Activated CD4-positive, alpha-beta T cell treated with anti-CD3 and anti-CD28 coated beads for 24 hours (primary cell): Measurements from ENCODE around the gene GNLY.

ENCODE experiments used
- DNase-seq, 2 donors: peaks; one replicate each; pipeline ENCODE4 v3.0.0-alpha.2; 2020; ENCODE audit warnings: low read depth in 2 of 2

GNLY gene

DNA sequence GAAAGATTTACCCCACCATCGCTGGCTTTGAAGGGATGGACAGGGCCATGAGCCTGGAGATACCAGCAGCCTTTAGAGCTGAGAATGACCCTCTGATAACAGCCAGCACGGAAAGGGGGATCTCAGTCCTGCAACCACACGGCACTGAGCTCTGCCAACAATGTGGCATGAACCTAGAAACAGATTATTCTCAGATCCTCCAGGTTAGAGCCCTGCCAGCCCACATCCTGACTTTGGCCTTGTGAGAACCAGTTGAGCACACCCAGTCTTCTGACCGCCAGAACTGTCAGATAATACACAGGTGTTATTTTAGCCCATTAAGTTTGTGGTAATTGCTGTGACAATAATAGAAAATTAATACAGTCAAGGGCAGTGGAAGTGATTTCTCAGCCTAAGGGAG is 9.4 kb upstream of the GNLY start:
- DNase-seq, result no peak

DNA sequence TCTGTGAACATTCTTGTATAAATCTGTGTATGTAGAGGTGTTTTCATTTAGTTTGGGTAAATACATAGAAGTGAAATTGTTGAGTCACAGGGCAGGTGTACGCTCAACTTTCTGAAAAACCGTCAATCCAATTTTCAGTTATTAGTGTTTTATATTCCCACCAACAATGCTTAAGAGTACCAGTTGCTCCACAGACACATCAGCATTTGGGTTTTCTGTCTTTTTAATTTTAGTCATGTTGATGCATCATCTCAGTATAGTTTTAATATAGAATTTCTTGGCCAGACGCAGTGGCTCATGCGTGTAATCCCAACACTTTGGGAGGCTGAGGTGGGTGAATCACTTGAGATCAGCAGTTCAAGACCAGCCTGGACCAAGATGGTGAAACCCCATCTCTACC is 3.2 kb upstream of the GNLY start:
- no peak for DNase-seq

DNA sequence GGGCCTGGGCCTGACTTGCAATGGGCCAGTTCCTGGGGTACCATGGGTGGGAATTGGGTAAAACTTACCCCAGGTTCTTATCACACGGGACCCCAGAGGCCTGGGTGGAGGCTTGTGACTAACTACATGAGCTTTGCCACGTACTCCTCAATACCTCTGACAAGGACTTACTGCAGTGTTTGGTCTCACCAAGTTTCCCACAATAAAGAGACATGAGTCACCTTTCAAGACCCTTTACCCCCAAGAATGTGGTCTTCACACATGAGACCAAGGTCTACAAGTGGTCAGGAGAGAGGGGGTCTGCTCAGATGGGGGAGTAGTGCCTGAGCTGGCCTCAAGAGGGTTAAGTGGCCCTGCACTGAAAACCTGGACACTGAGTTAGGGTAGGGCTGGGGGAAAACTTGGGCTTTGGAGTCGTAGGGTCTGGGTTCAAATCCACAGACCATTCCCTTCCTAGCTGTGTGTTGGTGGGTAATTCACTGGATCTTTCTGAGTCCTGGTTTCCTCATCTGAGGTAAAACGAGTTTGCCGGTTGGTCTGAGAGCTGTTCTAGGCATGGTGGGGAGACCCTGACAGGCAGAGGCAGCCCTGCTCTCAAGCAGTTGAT is 2.0 kb upstream of the GNLY start:
- DNase-seq, result no peak

DNA sequence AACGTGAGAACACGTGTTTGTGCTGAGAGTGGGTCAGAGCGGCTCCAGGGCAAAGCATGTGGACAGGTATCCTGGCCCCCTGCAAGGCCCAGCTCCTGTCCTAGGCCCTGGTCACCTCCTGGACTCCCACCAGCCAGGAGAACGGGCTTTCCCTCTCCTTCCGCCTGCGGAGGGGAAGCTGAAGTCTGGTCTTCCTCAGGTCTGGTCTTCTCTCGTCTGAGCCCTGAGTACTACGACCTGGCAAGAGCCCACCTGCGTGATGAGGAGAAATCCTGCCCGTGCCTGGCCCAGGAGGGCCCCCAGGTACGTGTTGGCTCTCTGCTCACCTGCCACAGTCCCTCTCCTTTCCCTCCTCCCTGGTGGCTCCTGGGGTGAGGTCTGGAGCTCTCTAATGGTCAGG is 963 bp downstream of the GNLY start:
- no peak for DNase-seq

DNA sequence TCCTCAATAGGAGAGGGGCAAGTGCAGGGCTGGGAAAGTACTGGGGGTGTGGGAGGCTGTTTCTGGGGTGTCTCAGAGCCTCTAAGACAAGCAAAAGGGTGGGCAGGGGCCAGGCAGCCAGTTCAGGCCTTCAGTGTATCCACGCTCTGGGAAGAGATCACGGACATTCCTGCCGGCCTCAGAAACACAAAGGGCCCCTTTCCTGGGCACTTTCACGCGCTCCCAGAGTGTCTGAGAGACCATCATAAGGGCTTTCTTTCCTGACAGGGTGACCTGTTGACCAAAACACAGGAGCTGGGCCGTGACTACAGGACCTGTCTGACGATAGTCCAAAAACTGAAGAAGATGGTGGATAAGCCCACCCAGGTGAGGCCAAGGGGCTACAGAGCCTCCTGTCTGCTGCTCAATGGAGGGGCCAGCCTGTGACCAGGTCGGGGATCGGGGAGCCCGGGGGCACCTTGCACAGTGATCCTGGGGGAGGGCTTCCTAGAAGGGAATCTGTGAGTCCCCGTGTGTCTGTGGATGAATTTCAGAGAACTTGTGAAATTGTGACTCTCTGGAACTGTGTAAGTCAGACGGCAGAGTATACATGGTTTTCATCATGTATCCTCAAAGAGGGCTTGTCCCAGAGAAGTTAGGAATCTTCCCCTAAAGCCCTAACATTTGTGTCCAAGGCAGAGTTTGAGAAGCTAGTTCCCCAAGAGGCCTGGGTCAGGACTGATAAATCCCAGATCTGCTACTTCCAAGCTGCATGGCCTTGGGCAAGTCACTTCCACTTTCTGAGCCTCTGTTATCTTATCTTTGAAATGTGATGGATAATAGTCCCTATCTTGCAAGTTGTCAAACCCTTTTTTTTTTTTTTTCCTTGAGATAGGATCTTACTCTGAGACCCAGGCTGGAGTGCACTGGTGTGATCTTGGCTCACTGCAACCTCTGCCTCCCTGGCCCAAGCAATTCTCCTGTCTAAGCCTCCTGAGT is 1.8 kb downstream of the GNLY start:
- no peak for DNase-seq

DNA sequence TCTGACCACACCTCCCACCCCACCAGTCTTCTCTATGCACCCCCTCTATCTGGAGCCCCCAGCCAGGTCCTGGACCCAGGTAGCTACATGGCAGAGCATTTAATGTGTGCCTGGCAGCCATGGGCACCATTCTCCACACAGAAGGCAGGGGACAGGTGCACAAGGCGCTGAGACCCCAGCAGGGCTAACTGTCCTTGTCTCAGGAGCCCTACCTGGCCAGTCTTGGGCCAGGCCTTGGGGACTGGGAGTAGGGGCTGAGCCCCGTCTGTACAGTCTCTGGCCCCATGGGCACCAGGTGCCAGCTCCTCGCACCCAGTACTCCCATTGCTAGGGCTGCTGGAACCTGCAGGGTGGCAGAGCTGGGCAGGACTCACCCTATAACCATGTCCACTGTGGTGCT is 2.9 kb downstream of the GNLY start:
- DNase-seq, result no peak

DNA sequence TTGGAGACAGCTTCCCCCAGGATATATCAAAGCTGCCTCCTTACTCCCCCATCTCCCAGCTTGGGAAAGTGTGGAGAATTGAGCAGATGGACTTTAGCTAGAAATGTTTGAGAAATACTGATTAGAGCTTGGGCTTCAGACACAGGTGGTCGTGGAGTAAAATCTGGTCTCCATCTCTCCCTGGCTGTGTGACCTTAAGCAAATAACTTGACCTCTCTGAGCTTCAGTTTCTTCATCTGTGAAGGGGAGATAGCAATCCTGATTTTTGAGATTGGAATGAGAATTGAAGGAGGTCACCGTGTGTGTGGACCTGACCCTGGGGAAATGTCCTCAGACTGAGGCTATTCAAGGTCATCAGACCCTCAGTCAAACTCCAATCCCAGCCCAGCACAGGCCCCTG is 3.6 kb downstream of the GNLY start:
- DNase-seq, result no peak

DNA sequence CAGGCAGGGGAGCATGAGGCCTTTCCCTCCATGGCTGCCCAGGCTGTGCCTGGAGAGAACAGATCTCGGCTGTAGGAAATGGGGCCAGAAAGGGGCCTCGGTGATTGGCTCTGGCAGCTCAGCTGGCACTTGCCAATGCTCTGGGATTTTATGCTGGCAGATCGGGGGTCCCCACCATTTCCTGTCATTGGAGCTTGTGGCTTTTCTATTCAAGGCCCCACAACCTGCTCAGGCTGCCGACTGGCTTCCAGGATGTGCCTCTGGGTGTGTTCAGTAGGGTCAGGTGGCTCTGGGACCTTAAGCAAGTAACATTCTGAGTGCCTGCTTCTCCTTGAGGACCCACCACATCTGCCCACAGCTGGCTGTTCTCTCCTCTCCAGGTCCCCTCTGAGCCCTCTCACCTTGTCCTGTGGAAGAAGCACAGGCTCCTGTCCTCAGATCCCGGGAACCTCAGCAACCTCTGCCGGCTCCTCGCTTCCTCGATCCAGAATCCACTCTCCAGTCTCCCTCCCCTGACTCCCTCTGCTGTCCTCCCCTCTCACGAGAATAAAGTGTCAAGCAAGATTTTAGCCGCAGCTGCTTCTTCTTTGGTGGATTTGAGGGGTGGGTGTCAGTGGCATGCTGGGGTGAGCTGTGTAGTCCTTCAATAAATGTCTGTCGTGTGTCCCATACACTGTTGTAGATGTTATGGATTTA is 4.2 kb downstream of the GNLY start:
- DNase-seq, result no peak

DNA sequence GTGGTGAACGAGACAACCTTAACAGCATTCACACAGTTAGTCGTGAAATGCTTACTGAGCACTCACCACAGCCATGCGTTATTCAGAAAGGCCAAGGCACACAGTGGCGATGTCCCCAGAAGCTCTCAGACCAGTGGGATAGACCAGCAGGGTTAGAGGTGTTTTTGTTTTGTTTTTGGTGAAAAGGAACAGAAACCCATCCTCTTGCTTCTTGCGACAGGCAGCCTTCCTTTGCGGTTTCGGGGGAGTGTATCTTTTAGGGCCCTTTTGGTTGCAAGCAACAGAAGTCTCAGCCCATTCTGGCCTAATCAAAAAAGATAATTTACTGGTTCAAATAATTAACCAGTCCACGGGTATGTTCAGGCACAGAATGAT is 4.7 kb downstream of the GNLY start:
- DNase-seq, result no peak

DNA sequence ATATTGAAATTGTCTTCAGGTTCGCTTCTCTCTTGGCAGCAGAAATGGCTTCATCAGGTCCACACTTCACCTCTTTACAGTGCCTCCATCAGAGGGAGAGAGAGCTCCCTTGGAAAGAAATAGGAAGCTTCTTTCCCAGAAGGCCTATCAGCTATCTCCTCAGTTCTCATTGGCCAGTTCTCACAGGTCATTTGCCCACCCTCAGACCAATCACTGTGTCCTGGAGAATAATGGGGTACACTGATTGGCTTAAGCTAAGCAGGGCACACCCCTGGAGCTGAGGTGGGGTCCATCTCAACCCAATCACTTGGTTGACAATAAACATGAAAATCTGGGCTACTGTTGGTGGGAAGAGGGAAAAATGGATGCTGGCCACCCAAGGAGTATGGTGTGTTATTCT is 5.2 kb downstream of the GNLY start:
- DNase-seq, result no peak

DNA sequence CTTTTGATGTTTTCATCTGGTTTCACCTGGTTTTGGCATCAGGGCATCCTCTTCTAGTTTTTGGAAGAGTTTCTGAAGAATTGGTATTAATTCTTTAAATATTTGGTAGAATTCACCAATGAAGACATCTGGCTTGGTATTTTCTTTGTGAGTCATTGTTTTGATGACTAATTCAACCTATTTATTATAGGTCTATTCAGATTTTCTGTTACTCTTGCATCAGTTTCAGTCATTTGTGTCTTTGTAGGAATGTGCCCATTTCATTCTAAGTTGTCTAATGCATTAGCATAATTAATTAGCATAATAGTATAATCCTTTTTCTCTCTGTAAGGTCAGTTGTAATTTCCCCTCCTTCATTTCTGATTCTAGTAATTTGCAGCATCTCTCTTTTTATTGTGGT is 8.0 kb downstream of the GNLY start:
- no peak for DNase-seq

DNA sequence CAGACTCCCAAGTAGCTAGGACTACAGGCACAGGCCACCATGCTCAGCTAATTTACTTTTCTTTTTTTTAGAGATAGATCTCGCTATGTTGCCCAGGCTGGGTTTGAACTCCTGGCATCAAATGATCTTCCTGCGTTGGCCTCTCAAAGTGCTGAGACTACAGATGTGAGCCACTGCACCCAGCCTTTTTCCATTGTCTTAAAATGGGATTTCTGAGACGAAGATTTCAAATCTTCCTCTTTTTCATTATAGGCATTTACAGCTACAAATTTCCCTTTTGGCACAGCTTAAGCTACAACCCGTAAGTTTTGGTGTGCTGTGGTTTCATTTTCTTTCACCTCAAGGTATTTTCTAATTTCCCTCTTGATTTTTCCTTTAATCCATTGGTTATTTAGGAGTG is 8.6 kb downstream of the GNLY start:
- DNase-seq, result no peak

DNA sequence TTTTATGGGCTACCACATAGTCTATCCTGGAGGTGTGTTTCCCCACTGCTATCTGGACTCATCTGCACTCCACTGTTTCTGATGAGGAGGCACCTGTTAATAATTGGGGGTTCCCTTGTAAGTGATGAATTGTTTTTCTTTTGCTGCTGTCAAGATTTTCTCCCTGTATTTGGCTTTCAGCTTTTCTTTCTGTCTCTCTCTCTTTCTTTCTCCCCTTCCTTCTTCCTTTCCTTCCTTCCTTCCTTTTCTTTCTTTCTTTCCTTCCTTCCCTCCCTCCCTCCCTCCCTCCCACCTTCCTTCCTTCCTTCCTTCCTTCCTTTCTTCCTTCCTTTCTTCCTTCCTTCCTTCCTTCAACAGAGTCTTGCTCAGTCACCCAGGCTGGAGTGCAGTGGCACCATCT is 9.2 kb downstream of the GNLY start:
- DNase-seq, result no peak

DNA sequence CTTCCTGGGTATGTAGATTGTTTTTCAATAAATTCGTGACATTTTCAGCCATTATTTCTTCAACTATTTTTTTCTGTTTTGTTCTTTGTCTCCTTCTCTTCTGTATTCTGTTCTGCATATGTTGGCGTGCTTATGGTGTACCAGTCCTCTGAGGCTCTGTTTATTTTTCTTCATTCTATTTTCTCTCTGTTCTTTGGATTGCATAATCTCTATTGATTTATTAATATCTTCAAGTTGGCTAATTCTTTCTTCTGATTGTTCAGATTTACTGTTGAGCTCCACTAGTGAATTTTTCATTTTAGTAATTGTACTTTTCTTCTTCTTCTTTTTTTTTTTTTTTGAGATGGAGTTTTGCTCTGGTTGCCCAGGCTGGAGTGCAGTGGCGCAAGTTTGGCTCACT is 9.9 kb downstream of the GNLY start:
- DNase-seq, result no peak

DNA sequence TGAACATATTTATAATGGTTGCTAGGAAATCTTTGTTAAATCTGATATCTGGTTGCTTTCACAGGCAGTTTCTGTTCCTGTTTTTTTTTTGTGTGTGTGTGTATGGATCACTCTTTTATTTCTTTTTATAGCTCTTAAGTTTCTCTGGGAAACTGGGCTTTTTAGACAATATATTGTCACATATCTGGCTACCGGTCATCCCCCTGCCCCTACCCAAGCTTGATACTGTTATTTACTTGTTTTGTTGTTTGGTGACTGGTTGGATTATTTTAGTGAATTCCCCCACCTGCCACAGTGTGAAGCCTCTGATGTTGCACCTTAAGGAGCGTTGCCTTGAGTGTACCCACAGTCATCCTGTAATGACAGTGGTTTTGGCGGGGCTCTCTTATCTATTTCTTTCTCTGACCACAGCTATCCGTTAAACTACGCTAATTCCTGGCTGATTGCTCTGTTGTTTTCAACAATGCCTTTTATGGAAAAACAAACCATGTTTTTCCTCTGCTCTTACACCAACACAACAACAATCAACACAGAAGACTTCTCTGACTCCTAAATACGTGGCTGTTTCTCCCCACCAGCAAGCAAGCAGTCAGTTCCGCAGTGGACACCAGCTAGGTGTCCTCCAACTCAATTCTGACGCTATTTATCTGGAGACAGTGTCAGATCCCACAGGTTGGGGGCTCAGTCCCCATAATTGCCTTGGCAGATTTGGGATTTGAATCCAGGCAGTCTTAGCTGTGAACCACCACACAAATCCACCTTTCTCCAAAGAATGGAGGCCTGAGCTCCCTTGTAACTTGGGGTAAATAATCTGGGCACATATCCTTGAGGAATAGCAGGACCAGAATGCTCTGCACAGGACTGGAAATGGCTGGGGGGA is 10.9 kb downstream of the GNLY start:
- DNase-seq, result no peak

DNA sequence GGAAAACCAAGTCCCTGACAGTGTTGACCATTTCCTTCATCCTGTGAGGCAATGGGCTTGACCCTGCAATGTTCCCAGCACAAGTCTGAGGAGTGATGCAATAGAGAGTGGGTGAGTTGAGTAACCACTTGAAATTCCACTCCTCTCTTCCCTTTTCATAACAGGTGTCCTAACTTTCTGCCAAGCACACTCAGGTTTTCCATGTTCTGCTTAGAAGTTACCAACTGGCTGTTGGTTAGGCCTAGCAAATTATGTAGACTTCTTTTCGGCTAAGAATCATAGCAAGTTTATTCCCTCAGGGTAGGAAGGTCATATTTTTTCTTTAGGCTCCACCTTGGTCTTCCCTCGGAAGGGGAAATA is 11.5 kb downstream of the GNLY start:
- no peak for DNase-seq

DNA sequence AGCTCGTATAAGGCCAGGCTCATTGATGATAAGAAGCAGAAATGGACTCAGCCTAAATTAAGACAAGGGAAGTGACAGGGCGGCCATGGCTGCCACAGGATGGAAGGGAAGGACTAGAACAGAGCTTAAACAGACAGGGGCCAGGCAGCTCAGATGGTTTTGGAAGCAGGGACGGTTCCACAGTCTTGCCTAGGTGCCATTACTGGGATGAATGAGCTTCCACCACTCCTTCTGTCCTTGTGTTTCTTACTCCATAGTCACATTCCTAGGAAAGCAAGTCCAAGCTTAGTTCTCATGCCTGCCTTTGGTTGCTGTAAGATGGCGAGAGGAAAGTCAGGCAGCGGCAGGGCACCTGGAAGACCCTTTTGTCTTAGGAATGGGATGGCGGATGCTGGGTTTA is 11.9 kb downstream of the GNLY start:
- DNase-seq, result no peak

DNA sequence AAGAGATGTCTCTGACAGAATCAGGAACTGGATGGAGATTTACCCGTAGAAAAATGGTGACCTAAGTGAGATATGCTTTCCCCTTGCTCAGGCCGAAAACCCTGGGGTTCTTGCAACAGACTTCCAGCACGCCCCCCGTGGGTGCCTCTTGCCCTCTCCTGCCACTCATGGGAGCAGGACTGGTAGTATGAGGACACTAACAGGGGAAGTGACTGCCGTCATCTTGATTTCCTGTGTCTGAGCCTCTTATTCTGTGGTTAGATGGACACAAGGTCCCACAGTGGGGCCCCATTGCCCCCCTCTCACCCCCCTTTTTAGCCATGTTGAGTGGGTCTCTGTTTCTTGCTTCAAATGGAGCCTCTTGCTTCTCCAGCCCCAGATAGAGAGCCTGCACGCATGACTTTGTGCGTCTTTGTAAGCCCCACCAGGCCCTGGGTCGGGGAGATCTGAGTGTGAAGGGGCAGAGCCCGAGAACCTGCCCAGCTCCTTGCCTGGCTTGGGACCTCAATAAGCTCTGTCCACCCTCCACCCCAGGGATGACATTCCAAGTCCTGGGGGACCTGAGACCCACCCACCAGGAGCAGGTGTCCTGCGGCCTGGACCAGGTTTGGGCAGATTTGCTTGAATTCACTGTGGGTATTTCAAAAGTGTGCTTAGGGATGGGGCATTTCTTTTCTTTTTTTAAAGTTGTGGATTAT is 12.6 kb downstream of the GNLY start:
- no peak for DNase-seq

DNA sequence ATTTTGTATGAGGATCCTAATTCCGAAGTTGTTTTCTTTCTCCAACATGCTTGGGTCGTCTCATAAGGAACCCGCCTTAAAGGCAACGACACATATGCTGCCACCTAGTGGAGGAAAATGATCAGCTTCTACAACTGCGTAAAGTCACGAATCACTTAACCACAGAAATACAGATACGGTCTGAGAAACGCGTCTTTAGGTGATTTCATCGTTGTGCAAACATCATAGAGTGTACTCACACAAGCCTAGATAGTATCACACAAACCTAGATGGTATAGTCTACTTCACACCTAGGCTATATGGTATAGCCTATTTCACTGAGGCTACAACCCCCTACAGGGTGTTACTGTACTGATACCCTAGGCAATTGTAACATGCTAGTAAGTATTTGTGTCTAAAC is 13.1 kb downstream of the GNLY start:
- peak; percentile 20 to 62 for DNase-seq

DNA sequence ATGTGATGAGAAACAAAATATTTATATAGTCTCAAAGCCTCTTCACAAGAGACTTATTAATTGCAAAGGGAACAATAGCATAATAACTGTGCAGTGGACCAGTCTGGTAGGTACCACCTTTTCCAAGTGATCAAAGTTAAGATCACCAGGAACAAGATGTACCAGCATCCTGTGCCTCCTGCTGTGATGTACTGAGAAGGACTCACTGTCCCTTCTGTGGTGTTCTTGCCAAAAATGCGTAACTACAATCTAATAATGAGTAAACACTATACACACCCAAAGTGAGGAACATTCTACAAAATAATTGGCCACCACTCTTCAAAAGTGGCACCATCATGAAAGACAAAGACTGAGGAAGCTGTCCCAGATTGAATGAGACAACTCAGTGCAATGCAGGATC is 14.5 kb downstream of the GNLY start:
- DNase-seq, result no peak

DNA sequence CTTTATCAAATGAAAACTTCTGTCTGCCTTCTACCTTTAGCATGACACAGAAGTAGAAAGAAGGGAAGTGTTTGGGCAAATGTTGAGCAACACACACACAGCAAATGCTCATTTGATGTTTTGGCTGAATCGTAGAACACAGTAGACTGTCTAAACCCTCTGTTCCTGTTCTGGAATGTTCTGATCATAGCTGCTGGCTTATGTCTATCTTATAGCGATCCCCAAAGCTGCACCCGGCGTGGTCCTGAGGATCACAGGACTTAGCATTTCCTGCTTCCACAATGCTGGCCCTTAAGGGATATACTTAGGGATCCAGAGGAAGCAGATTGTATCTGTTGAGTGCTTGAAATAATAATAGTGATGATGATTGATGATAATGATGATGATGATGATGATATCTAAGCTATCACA is 15.2 kb downstream of the GNLY start:
- DNase-seq, result no peak
